ENCODE data around the gene RBX1.

Gene RBX1

DNA sequence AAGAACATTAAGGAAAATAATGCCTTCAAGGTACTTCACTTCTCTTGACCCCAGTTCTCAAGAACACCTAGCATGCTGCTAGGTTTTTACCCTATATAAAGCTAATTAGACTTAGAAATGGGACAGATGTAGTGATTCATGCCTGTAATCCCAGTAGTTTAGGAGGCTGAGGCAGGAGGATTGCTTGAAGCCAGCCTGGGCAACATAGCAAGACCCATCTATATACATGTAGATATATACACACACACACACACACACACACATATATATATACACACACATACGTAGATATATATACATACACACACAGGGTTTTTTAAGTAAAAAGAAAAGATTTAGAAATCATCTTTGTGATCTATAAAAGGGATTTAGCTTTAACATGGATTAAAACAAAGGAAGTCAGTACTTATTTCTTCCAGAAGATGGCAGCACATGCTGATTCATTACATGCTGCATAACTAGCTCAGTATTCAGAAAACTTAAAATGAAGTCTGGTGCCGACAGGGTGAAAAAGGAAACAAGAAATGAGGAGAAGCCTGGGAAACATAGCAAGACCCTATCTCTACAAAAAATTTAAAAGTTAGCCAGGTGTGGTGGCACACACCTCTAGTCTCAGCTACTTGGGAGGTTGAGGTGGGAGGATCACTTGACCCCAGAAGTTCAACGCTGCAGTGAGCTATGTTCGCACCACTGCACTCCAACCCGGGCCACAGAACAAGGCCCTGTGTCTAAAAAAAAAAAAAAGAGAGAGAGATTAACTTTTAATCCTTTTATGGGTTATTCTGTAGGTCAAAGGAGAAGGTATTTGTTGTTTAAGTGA lies 28.5 kb upstream of the RBX1 start:
- Histone ChIP-seq H3K4me3 (ENCODE audit: control insufficient read depth in 1 of 7, extremely low read depth in 1 of 7, insufficient read depth in 4 of 7, low read depth in 2 of 7, low read length in 6 of 7) (peak overlapping the region in 2 of 7 experiments; percentile 24 to 57), H3K27me3 (replicated peaks in 2 of 5; ENCODE audit: control insufficient read depth in 4 of 5, insufficient read depth in 5 of 5, low read length in 4 of 5) (no peaks in the 10 kb centered on the region), H3K27ac (ENCODE audit: insufficient read depth in 1 of 2, low read depth in 1 of 2, low read length in 2 of 2, poor library complexity in 1 of 2, severe bottlenecking in 2 of 2) (no peak overlapping the region), H3K9me3 (ENCODE audit: control extremely low read depth in 1 of 5, control insufficient read depth in 4 of 5, insufficient read depth in 2 of 5, low read depth in 1 of 5, low read length in 4 of 5) (no peaks in the 10 kb centered on the region), H3K4me1 (ENCODE audit: control extremely low read depth in 1 of 4, control insufficient read depth in 4 of 4, insufficient read depth in 4 of 4, low read length in 3 of 4) (no peaks in the 10 kb centered on the region), H3K36me3 (ENCODE audit: control insufficient read depth in 4 of 4, insufficient read depth in 4 of 4, low read length in 3 of 4) (peaks cover 8 to 39% (median 19%) of the 10 kb centered on the region in 4 experiments)
- WGBS (ENCODE audit: insufficient coverage), result 84% methylated on average over 3 of the region's 5 CpGs
- peak; percentile 80 to 90 (median 84) for DNase-seq
- POLR2A ChIA-PET, result interaction anchor here (0.9 to 1.3 kb wide), 4 partner anchors 13 to 170 kb away, joined by 3 to 5 read pairs (median 3); partner anchors contain the start of gene RBX1
- CTCF ChIA-PET, result interaction anchor here (0.6 to 3.3 kb wide), 29 partner anchors 9 to 444 kb away, joined by 3 to 23 read pairs (median 4); partner anchors contain the start of genes EP300 and RBX1

DNA sequence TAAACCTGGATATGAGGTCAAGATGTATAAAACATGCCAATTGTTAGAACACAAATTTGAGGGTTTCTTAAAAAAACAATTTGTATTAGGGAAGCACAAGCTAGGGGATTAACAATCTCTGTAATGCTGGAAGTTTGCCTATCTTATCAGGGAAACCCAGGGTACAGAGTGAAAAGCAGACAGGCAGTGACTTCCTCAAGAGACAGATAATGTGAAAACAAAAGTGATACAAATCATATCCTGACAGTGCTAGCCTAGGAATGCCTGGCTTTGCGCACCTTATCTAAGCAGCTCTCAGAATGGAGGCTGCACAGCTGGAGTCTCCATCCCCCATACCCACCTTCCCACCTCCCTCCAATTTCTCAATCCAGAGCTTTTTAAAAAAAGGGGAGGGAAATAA lies 22.5 kb upstream of the RBX1 start:
- POLR2A ChIA-PET, result interaction anchor here (0.6 kb wide), 2 partner anchors 23 to 309 kb away, joined by 3 to 4 read pairs; no protein-coding TSS in a partner anchor

DNA sequence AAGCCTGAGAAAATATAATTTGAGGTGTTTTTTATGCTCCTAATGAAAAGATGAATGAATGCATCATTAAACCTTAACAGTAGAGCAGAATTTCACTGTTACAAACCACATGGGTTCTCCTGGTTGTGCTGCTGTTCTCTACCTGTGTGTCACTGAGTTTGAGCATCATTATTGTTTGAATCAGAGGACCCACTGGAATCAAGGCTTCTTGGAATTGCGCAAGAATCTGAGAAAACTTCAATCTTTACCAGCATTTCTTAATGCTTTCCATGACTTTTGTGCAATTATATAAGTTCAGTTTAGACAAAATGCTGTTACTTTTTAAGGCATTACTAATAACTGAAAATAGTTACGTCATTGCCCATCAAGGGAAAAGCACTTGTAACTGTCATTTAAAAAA lies 18.8 kb upstream of the RBX1 start:
- ChIA-PET POLR2A (no interaction called here), CTCF (interaction anchor here (1.8 kb wide), 1 partner anchor 10 kb away, joined by 8 read pairs; no protein-coding TSS in a partner anchor)
- no peak for DNase-seq
- no peak overlapping the region for H3K4me3 ChIP-seq (ENCODE audit: control insufficient read depth in 1 of 7, extremely low read depth in 1 of 7, insufficient read depth in 4 of 7, low read depth in 2 of 7, low read length in 6 of 7)
- no peaks in the 10 kb centered on the region for H3K27me3 ChIP-seq (replicated peaks in 2 of 5; ENCODE audit: control insufficient read depth in 4 of 5, insufficient read depth in 5 of 5, low read length in 4 of 5)
- H3K4me1 ChIP-seq (ENCODE audit: control extremely low read depth in 1 of 4, control insufficient read depth in 4 of 4, insufficient read depth in 4 of 4, low read length in 3 of 4), result no peaks in the 10 kb centered on the region
- WGBS (ENCODE audit: insufficient coverage), result 100% methylated on average over 1 of the region's 2 CpGs
- no peaks in the 10 kb centered on the region for H3K9me3 ChIP-seq (ENCODE audit: control extremely low read depth in 1 of 5, control insufficient read depth in 4 of 5, insufficient read depth in 2 of 5, low read depth in 1 of 5, low read length in 4 of 5)
- no peak overlapping the region for H3K27ac ChIP-seq (ENCODE audit: insufficient read depth in 1 of 2, low read depth in 1 of 2, low read length in 2 of 2, poor library complexity in 1 of 2, severe bottlenecking in 2 of 2)
- peaks cover 0 to 6% (median 3%) of the 10 kb centered on the region in 4 experiments for H3K36me3 ChIP-seq (ENCODE audit: control insufficient read depth in 4 of 4, insufficient read depth in 4 of 4, low read length in 3 of 4)

More for the DNA sequence above, 22.5 kb upstream of the RBX1 start:
- no CpG with 5 or more reads among the region's 1 CpG for WGBS (ENCODE audit: insufficient coverage)
- peaks cover 8 to 31% (median 21%) of the 10 kb centered on the region in 4 experiments for H3K36me3 ChIP-seq (ENCODE audit: control insufficient read depth in 4 of 4, insufficient read depth in 4 of 4, low read length in 3 of 4)
- no peak overlapping the region for H3K4me3 ChIP-seq (ENCODE audit: control insufficient read depth in 1 of 7, extremely low read depth in 1 of 7, insufficient read depth in 4 of 7, low read depth in 2 of 7, low read length in 6 of 7)
- H3K27me3 ChIP-seq (replicated peaks in 2 of 5; ENCODE audit: control insufficient read depth in 4 of 5, insufficient read depth in 5 of 5, low read length in 4 of 5), result no peaks in the 10 kb centered on the region
- no peaks in the 10 kb centered on the region for H3K9me3 ChIP-seq (ENCODE audit: control extremely low read depth in 1 of 5, control insufficient read depth in 4 of 5, insufficient read depth in 2 of 5, low read depth in 1 of 5, low read length in 4 of 5)
- no peak overlapping the region for H3K27ac ChIP-seq (ENCODE audit: insufficient read depth in 1 of 2, low read depth in 1 of 2, low read length in 2 of 2, poor library complexity in 1 of 2, severe bottlenecking in 2 of 2)
- CTCF ChIA-PET, result no interaction called here
- DNase-seq, result peak in 1 of 3 donors; percentile 3
- no peaks in the 10 kb centered on the region for H3K4me1 ChIP-seq (ENCODE audit: control extremely low read depth in 1 of 4, control insufficient read depth in 4 of 4, insufficient read depth in 4 of 4, low read length in 3 of 4)

DNA sequence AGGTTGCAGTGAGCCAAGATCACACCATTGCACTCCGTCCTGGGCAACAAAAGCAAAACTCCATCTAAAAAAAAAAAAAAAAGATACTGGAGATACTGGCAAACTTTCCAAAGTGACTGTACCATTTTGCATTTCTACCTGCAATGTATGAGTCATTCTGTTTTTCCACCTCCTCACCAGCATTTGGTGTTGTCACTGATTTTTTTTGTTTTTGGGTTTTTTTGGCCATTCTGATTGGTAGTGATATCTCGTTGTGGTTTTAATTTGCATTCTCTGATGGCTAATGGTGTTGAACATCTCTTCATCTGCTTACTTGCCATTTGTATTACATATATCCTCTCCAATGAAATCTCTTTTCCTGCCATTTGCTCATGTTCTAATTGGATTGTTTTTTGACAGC lies 12.0 kb upstream of the RBX1 start:
- Histone ChIP-seq H3K4me1 (ENCODE audit: control extremely low read depth in 1 of 4, control insufficient read depth in 4 of 4, insufficient read depth in 4 of 4, low read length in 3 of 4) (peaks cover 0 to 10% (median 5%) of the 10 kb centered on the region in 4 experiments), H3K9me3 (ENCODE audit: control extremely low read depth in 1 of 5, control insufficient read depth in 4 of 5, insufficient read depth in 2 of 5, low read depth in 1 of 5, low read length in 4 of 5) (no peaks in the 10 kb centered on the region), H3K27ac (ENCODE audit: insufficient read depth in 1 of 2, low read depth in 1 of 2, low read length in 2 of 2, poor library complexity in 1 of 2, severe bottlenecking in 2 of 2) (no peak overlapping the region), H3K4me3 (ENCODE audit: control insufficient read depth in 1 of 7, extremely low read depth in 1 of 7, insufficient read depth in 4 of 7, low read depth in 2 of 7, low read length in 6 of 7) (no peak overlapping the region), H3K36me3 (ENCODE audit: control insufficient read depth in 4 of 4, insufficient read depth in 4 of 4, low read length in 3 of 4) (no peaks in the 10 kb centered on the region), H3K27me3 (replicated peaks in 2 of 5; ENCODE audit: control insufficient read depth in 4 of 5, insufficient read depth in 5 of 5, low read length in 4 of 5) (no peaks in the 10 kb centered on the region)
- no peak for DNase-seq
- ChIA-PET CTCF (no interaction called here), POLR2A (no interaction called here)
- no CpG with 5 or more reads among the region's 2 CpGs for WGBS (ENCODE audit: insufficient coverage)

DNA sequence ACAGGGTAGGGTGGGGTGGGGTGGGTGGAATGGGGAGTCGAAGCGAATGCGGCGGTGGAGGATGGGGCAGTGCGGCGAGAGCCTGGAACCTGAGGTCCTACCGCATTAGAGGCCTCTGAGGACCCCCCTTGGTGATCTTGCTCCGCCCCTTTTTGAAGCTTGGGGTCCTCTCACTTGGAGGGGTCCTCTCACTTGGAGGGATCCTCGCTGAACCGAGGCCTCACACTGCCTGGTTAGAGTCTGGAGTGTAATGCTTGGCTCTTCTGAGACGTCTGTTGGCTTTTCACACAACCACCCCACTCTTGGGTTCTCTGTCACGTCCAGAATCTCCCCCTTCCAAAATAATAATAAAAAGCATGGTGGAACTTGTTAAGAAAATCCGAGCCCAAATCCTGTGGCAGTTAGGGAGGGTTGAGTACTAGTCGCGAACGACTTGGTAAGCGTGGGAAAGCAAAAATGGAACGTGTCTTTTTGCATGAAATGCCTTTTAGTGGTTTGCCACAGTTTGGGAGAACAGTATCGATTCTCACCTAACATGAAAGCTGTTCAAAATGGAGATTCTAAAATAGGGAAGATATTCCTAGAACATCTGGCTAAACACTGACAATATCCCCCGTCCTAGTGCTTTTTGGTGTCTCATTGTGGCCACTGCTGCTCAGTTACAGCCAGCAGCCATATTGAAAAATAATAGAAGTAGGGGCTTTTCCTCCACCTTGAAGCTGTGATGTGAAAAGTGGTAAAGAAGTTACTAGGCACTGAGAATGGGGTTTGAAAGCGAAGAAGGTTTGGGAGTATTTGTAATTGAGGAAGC lies 822 bp downstream of the RBX1 start:
- POLR2A ChIA-PET, result interaction anchor here (0.6 to 2.3 kb wide), 9 partner anchors 9 to 207 kb away, joined by 3 to 27 read pairs (median 4); partner anchors contain the start of gene EP300
- H3K27ac ChIP-seq (ENCODE audit: insufficient read depth in 1 of 2, low read depth in 1 of 2, low read length in 2 of 2, poor library complexity in 1 of 2, severe bottlenecking in 2 of 2), result peak overlapping the region; percentile 79 to 92

DNA sequence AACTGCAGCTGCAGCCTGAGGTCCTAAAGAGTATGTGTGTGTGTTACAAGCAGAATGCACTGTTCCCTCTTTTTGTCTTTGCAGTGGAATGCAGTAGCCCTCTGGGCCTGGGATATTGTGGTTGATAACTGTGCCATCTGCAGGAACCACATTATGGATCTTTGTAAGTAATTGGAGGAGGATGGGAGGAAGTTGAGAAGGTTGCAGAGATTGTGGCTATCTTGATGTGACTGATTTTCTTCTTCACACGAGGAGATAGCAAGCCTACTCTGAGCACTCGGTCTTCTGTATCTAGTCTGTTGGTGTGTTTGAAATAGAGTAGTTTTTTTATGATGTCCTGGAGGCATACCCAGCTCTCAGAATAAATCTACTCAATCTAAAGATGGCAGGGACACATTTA lies 2.3 kb downstream of the RBX1 start:
- H3K36me3 ChIP-seq (ENCODE audit: control insufficient read depth in 4 of 4, insufficient read depth in 4 of 4, low read length in 3 of 4), result peaks cover 2 to 38% (median 15%) of the 10 kb centered on the region in 4 experiments
- peak overlapping the region in 1 of 2 experiments; percentile 8 for H3K27ac ChIP-seq (ENCODE audit: insufficient read depth in 1 of 2, low read depth in 1 of 2, low read length in 2 of 2, poor library complexity in 1 of 2, severe bottlenecking in 2 of 2)
- DNase-seq, result peak in 1 of 3 donors; percentile 6
- POLR2A ChIA-PET, result interaction anchor here (0.6 kb wide), 1 partner anchor 133 kb away, joined by 3 read pairs; no protein-coding TSS in a partner anchor
- H3K9me3 ChIP-seq (ENCODE audit: control extremely low read depth in 1 of 5, control insufficient read depth in 4 of 5, insufficient read depth in 2 of 5, low read depth in 1 of 5, low read length in 4 of 5), result no peaks in the 10 kb centered on the region
- 88% methylated on average over 2 of the region's 2 CpGs for WGBS (ENCODE audit: insufficient coverage)
- no peak overlapping the region for H3K4me3 ChIP-seq (ENCODE audit: control insufficient read depth in 1 of 7, extremely low read depth in 1 of 7, insufficient read depth in 4 of 7, low read depth in 2 of 7, low read length in 6 of 7)
- CTCF ChIA-PET, result interaction anchor here (1.1 kb wide), 1 partner anchor 13 kb away, joined by 3 read pairs; no protein-coding TSS in a partner anchor
- H3K4me1 ChIP-seq (ENCODE audit: control extremely low read depth in 1 of 4, control insufficient read depth in 4 of 4, insufficient read depth in 4 of 4, low read length in 3 of 4), result peaks cover 8 to 30% (median 14%) of the 10 kb centered on the region in 4 experiments
- H3K27me3 ChIP-seq (replicated peaks in 2 of 5; ENCODE audit: control insufficient read depth in 4 of 5, insufficient read depth in 5 of 5, low read length in 4 of 5), result no peaks in the 10 kb centered on the region

More for the DNA sequence above, 822 bp downstream of the RBX1 start:
- peak overlapping the region; percentile 63 to 97 (median 89) for H3K4me3 ChIP-seq (ENCODE audit: control insufficient read depth in 1 of 7, extremely low read depth in 1 of 7, insufficient read depth in 4 of 7, low read depth in 2 of 7, low read length in 6 of 7)
- 3% methylated on average over 13 of the region's 21 CpGs for WGBS (ENCODE audit: insufficient coverage)
- no peaks in the 10 kb centered on the region for H3K9me3 ChIP-seq (ENCODE audit: control extremely low read depth in 1 of 5, control insufficient read depth in 4 of 5, insufficient read depth in 2 of 5, low read depth in 1 of 5, low read length in 4 of 5)
- H3K4me1 ChIP-seq (ENCODE audit: control extremely low read depth in 1 of 4, control insufficient read depth in 4 of 4, insufficient read depth in 4 of 4, low read length in 3 of 4), result peaks cover 8 to 30% (median 14%) of the 10 kb centered on the region in 4 experiments
- DNase-seq, result peak in 1 of 3 donors; percentile 51
- CTCF ChIA-PET, result interaction anchor here (1.0 to 2.8 kb wide), 3 partner anchors 15 to 141 kb away, joined by 3 to 18 read pairs (median 11); partner anchors contain the start of gene EP300
- H3K27me3 ChIP-seq (replicated peaks in 2 of 5; ENCODE audit: control insufficient read depth in 4 of 5, insufficient read depth in 5 of 5, low read length in 4 of 5), result no peaks in the 10 kb centered on the region
- peaks cover 2 to 27% (median 10%) of the 10 kb centered on the region in 4 experiments for H3K36me3 ChIP-seq (ENCODE audit: control insufficient read depth in 4 of 4, insufficient read depth in 4 of 4, low read length in 3 of 4)

Measured in common myeloid progenitor, CD34-positive (primary cell).